Vagina (tissue), 2 donors: ENCODE measurements around the gene PLA2G5.

ENCODE experiments used
- POLR2AphosphoS5 ChIP-seq, 2 donors: sonication (generic); formaldehyde crosslinking; IDR thresholded peaks; one replicate each; pipeline ENCODE4 v1.9.0; 2017; ENCODE audit warnings: antibody characterized with exemption in 2 of 2, mild to moderate bottlenecking in 2 of 2, low read depth in 1 of 2; ENCODE audit not compliant: insufficient read depth in 1 of 2
- TF ChIP-seq, protein P1 (sequence below), 3 experiments: fragments of 450-650 bp in 2 of 3; fragments of 200-600 bp in 1 of 3; sonication (generic) in 1 of 3; IDR thresholded peaks; one replicate each; pipeline ENCODE4 v1.5.1; 2017 to 2019; ENCODE audit warnings: antibody characterized with exemption in 3 of 3, mild to moderate bottlenecking in 2 of 3, moderate library complexity in 2 of 3

GRCh38 chr1:20073256-20073655 lies 3.3 kb downstream of the PLA2G5 start:
- TF ChIP-seq POLR2AphosphoS5 (IDR thresholded peaks at IDR 0.05; ENCODE audit: insufficient read depth in 1 of 2, low read depth in 1 of 2) = no peak
- TF ChIP-seq, protein P1, sequence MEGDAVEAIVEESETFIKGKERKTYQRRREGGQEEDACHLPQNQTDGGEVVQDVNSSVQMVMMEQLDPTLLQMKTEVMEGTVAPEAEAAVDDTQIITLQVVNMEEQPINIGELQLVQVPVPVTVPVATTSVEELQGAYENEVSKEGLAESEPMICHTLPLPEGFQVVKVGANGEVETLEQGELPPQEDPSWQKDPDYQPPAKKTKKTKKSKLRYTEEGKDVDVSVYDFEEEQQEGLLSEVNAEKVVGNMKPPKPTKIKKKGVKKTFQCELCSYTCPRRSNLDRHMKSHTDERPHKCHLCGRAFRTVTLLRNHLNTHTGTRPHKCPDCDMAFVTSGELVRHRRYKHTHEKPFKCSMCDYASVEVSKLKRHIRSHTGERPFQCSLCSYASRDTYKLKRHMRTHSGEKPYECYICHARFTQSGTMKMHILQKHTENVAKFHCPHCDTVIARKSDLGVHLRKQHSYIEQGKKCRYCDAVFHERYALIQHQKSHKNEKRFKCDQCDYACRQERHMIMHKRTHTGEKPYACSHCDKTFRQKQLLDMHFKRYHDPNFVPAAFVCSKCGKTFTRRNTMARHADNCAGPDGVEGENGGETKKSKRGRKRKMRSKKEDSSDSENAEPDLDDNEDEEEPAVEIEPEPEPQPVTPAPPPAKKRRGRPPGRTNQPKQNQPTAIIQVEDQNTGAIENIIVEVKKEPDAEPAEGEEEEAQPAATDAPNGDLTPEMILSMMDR (IDR thresholded peaks at IDR 0.05) = no peak
